Measurements from ENCODE around the gene MTHFD2L.

Gene MTHFD2L

DNA sequence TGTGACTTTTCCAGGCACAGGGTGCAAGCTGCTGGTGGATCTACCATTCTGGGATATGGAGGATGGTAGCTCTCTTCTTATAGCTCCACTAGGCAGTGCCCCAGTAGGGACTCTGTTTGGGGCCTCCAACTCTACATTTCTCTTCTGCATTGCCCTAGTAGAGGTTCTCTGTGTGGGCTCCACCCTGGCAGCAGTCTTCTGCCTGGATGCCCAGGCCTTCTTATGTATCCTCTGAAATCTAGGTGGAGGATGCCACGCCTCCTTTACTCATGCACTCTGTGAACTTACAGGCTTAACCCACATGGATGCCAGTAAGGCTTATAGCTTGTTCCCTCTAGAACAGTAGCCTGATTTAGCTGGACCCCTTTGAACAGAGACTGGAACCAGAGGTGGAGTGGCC, 186.1 kb downstream of the MTHFD2L start:
- no peak for DNase-seq
